ENCODE results near the gene UTS2R. TPM values are rescaled to one million over a fixed set of nuclear protein-coding genes. Genes with fewer than 3 reads are reported as not detected.

UTS2R gene
- total RNA-seq, 1 experiment from 2014 or later = not detected

DNA sequence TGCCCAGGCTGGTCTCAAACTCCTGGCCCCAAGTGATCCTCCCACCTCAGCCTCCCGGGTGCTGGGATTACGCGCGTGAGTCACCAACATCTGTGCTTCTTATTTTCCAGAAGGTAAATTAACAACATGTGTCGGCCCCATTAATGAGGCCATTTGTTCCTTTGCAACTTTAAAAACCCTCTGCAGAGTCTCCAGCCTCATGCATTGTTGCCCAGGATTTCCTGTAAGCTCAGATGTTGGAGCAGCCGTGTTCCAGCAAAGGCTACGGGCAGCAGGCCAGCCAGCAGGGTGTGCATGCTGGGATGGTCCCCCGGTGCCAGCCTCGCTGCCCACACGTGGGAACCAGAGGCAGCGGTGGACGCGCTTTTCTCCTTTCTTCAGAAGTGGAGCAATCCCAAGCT is 27.5 kb downstream of the UTS2R start:
- intact Hi-C loops (cut with micrococcal nuclease) = no loop called here
- TF ChIP-seq, protein P1, sequence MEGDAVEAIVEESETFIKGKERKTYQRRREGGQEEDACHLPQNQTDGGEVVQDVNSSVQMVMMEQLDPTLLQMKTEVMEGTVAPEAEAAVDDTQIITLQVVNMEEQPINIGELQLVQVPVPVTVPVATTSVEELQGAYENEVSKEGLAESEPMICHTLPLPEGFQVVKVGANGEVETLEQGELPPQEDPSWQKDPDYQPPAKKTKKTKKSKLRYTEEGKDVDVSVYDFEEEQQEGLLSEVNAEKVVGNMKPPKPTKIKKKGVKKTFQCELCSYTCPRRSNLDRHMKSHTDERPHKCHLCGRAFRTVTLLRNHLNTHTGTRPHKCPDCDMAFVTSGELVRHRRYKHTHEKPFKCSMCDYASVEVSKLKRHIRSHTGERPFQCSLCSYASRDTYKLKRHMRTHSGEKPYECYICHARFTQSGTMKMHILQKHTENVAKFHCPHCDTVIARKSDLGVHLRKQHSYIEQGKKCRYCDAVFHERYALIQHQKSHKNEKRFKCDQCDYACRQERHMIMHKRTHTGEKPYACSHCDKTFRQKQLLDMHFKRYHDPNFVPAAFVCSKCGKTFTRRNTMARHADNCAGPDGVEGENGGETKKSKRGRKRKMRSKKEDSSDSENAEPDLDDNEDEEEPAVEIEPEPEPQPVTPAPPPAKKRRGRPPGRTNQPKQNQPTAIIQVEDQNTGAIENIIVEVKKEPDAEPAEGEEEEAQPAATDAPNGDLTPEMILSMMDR (IDR thresholded peaks at IDR 0.05; ENCODE audit: unreplicated experiment) = no peak
- H3K4me1 Mint-ChIP-seq (ENCODE audit: insufficient read depth, unreplicated experiment) = peaks cover 21% of the 10 kb centered on the region
- no peak for DNase-seq (ENCODE audit: unreplicated experiment)
- no TSS peak for BruUV-seq (replicated peaks)
- ChIA-PET POLR2A (interaction anchor here (0.8 kb wide), 1 partner anchor 133 kb away, joined by 5 read pairs; no protein-coding TSS in a partner anchor), CTCF (interaction anchor here (1.1 kb wide), 1 partner anchor 153 kb away, joined by 3 read pairs; no protein-coding TSS in a partner anchor)
- H3K27ac Mint-ChIP-seq (ENCODE audit: low read depth, unreplicated experiment) = no peak overlapping the region
- H3K36me3 Mint-ChIP-seq (ENCODE audit: insufficient read depth, unreplicated experiment) = peaks cover 35% of the 10 kb centered on the region
- H3K27me3 Mint-ChIP-seq (ENCODE audit: insufficient read depth, unreplicated experiment) = no peaks in the 10 kb centered on the region
- no peaks in the 10 kb centered on the region for H3K9me3 Mint-ChIP-seq (ENCODE audit: unreplicated experiment)
- H3K4me3 Mint-ChIP-seq (ENCODE audit: unreplicated experiment) = no peak overlapping the region

DNA sequence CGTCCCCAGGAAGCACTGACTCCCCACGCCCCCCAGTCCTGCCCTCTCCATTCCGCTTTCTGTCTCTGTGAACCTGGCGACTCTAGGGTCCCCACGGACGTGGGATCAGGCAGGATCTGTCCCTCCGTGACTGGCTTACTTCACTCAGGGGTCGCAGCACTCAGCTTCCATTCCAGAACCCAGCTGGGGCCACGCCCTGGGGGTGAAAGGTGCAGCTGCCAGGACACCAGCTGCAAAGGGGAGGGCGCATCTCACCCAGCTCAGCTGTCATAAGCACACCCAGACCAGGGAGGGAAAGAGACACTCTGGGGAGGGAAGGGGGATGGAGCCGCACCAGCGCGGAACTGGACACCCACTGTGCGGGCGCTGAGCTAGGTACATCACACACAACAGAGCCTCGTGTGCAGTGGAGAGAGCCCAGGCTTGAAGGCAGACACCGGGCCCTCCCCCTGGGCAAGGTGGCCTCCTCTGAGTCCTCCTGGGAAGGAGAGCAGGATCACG is 28.1 kb downstream of the UTS2R start:
- Mint-ChIP-seq H3K36me3 (ENCODE audit: insufficient read depth, unreplicated experiment) (peaks cover 41% of the 10 kb centered on the region), H3K4me3 (ENCODE audit: unreplicated experiment) (no peak overlapping the region), H3K27me3 (ENCODE audit: insufficient read depth, unreplicated experiment) (no peaks in the 10 kb centered on the region), H3K4me1 (ENCODE audit: insufficient read depth, unreplicated experiment) (peaks cover 21% of the 10 kb centered on the region), H3K9me3 (ENCODE audit: unreplicated experiment) (no peaks in the 10 kb centered on the region), H3K27ac (ENCODE audit: low read depth, unreplicated experiment) (no peak overlapping the region)
- intact Hi-C loops (cut with micrococcal nuclease) = no loop called here
- TF ChIP-seq, protein P1 (IDR thresholded peaks at IDR 0.05; ENCODE audit: unreplicated experiment) = no peak
- ChIA-PET POLR2A (interaction anchor here (0.7 to 1.6 kb wide), 4 partner anchors 16 to 132 kb away, joined by 3 to 5 read pairs (median 4); no protein-coding TSS in a partner anchor), CTCF (interaction anchor here (1.1 kb wide), 1 partner anchor 152 kb away, joined by 3 read pairs; no protein-coding TSS in a partner anchor)
- BruUV-seq (replicated peaks) = no TSS peak
- DNase-seq (ENCODE audit: unreplicated experiment) = no peak

DNA sequence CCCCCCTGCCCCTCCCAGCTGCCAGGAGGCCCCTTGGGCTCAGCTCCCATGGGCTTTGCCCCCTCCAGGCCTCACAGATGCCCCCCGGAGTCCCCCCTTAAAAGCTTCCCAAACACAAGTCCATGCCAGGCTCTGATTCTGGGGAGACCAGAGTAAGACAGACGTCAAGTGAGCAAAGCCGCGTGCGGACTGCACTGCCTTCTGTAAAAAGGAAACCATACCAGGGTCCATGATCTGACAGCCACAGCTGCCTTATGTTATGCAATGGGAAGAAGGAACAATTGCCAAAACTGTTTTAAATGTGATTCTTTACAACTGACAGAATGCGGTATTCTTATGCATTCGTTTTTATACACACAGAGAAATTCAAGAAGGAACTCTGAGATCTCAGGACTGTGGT is 28.6 kb downstream of the UTS2R start:
- BruUV-seq (replicated peaks) = no TSS peak
- H3K36me3 Mint-ChIP-seq (ENCODE audit: insufficient read depth, unreplicated experiment) = peaks cover 41% of the 10 kb centered on the region
- no peaks in the 10 kb centered on the region for H3K9me3 Mint-ChIP-seq (ENCODE audit: unreplicated experiment)
- ChIA-PET POLR2A (interaction anchor here (0.7 to 1.6 kb wide), 3 partner anchors 16 to 129 kb away, joined by 3 to 5 read pairs (median 3); no protein-coding TSS in a partner anchor), CTCF (interaction anchor here (1.1 kb wide), 1 partner anchor 151 kb away, joined by 3 read pairs; no protein-coding TSS in a partner anchor)
- peaks cover 21% of the 10 kb centered on the region for H3K4me1 Mint-ChIP-seq (ENCODE audit: insufficient read depth, unreplicated experiment)
- intact Hi-C loops (cut with micrococcal nuclease) = no loop called here
- H3K4me3 Mint-ChIP-seq (ENCODE audit: unreplicated experiment) = no peak overlapping the region
- DNase-seq (ENCODE audit: unreplicated experiment) = no peak
- no peak overlapping the region for H3K27ac Mint-ChIP-seq (ENCODE audit: low read depth, unreplicated experiment)
- TF ChIP-seq, protein P1 (IDR thresholded peaks at IDR 0.05; ENCODE audit: unreplicated experiment) = no peak
- no peaks in the 10 kb centered on the region for H3K27me3 Mint-ChIP-seq (ENCODE audit: insufficient read depth, unreplicated experiment)

DNA sequence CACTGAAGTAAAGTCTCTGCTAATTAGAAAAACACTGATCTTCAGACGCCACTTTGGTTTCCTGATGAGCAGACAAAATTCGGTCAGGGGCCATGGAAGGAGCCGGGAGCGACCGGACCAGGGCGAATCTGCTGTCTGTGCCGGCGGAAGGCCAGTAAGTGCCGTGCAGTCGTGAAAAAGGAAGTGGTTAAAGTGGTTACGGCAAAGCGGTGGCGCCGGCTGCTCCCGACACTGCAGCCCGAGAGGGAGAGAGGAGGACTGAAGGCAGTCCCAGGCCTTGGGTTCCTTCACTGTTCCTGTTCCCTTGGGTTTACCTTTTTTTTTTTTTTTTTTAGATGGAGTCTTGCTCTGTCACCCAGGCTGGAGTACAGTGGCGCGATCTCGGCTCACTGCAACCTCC is 29.3 kb downstream of the UTS2R start:
- no peaks in the 10 kb centered on the region for H3K27me3 Mint-ChIP-seq (ENCODE audit: insufficient read depth, unreplicated experiment)
- BruUV-seq (replicated peaks) = no TSS peak
- peaks cover 41% of the 10 kb centered on the region for H3K36me3 Mint-ChIP-seq (ENCODE audit: insufficient read depth, unreplicated experiment)
- H3K4me1 Mint-ChIP-seq (ENCODE audit: insufficient read depth, unreplicated experiment) = peaks cover 21% of the 10 kb centered on the region
- H3K9me3 Mint-ChIP-seq (ENCODE audit: unreplicated experiment) = no peaks in the 10 kb centered on the region
- DNase-seq (ENCODE audit: unreplicated experiment) = no peak
- H3K27ac Mint-ChIP-seq (ENCODE audit: low read depth, unreplicated experiment) = no peak overlapping the region
- no peak overlapping the region for H3K4me3 Mint-ChIP-seq (ENCODE audit: unreplicated experiment)
- ChIA-PET CTCF (no interaction called here), POLR2A (interaction anchor here (0.6 to 1.6 kb wide), 2 partner anchors 17 to 48 kb away, joined by 3 to 5 read pairs; no protein-coding TSS in a partner anchor)
- TF ChIP-seq, protein P1 (IDR thresholded peaks at IDR 0.05; ENCODE audit: unreplicated experiment) = no peak
- intact Hi-C loops (cut with micrococcal nuclease) = no loop called here
